DOHH2 (cell line): Measurements from ENCODE around the gene SCAMP5.

Experiments used
- H3F3A ChIP-seq: fragments of 200-600 bp; sonication (generic), shearing (Covaris generic); 2 replicates; pipeline ENCODE4 v1.6.0; 2016; ENCODE audit warnings: antibody characterized with exemption, mild to moderate bottlenecking; ENCODE audit not compliant: control insufficient read depth, insufficient read depth
- H3K27ac ChIP-seq: fragments of 200-600 bp; sonication (generic); 2 replicates; pipeline ENCODE4 v1.5.1; 2014; ENCODE audit warnings: low read depth, mild to moderate bottlenecking, low read length, moderate library complexity
- H3K27me3 ChIP-seq: fragments of 200-600 bp; sonication (generic); 2 replicates; pipeline ENCODE4 v1.6.1; 2014; ENCODE audit warnings: mild to moderate bottlenecking, low read length, mixed read lengths; ENCODE audit not compliant: control insufficient read depth
- H3K36me3 ChIP-seq: fragments of 200-600 bp; sonication (generic); 2 replicates; pipeline ENCODE4 v1.6.1; 2014; ENCODE audit warnings: mild to moderate bottlenecking, low read length, moderate library complexity, mixed read lengths; ENCODE audit not compliant: control insufficient read depth
- H3K4me1 ChIP-seq: fragments of 200-600 bp; sonication (generic); 2 replicates; pipeline ENCODE4 v1.6.1; 2014; ENCODE audit warnings: mild to moderate bottlenecking, low read length, mixed read lengths; ENCODE audit not compliant: control insufficient read depth
- H3K4me2 ChIP-seq: fragments of 200-600 bp; sonication (generic); 2 replicates; pipeline ENCODE4 v1.6.0; 2014; ENCODE audit warnings: mild to moderate bottlenecking, low read length, moderate library complexity
- H3K4me3 ChIP-seq: fragments of 200-600 bp; sonication (generic); 2 replicates; pipeline ENCODE4 v1.5.1; 2014; ENCODE audit warnings: mild to moderate bottlenecking, low read length, mixed read lengths
- H3K79me2 ChIP-seq: fragments of 200-600 bp; sonication (generic); 2 replicates; pipeline ENCODE4 v1.6.1; 2014; ENCODE audit warnings: mild to moderate bottlenecking, low read length, mixed read lengths; ENCODE audit not compliant: control insufficient read depth
- H3K9me2 ChIP-seq: fragments of 200-600 bp; sonication (generic); replicated peaks from 2 replicates; pipeline ENCODE4 v1.6.1; 2014; ENCODE audit warnings: mild to moderate bottlenecking, low read length, mixed read lengths; ENCODE audit not compliant: control insufficient read depth
- H3K9me3 ChIP-seq: fragments of 200-600 bp; sonication (generic); 2 replicates; pipeline ENCODE4 v1.6.1; 2014; ENCODE audit warnings: antibody characterized with exemption, low read length, mixed read lengths; ENCODE audit not compliant: control insufficient read depth, insufficient read depth
- H4K20me1 ChIP-seq: fragments of 200-600 bp; sonication (generic); 2 replicates; pipeline ENCODE4 v1.6.0; 2014; ENCODE audit warnings: low read depth, mild to moderate bottlenecking, antibody characterized with exemption, low read length, moderate library complexity; ENCODE audit not compliant: control insufficient read depth, insufficient read depth
- CTCF ChIP-seq: fragments of 200-600 bp; sonication (generic); IDR thresholded peaks from one replicate; pipeline ENCODE4 v1.5.1; 2014; ENCODE audit warnings: antibody characterized with exemption, mild to moderate bottlenecking, low read depth, low read length; ENCODE audit not compliant: poor library complexity, severe bottlenecking
- EZH2phosphoT487 ChIP-seq: fragments of 200-600 bp; sonication (generic); IDR thresholded peaks from 2 replicates; pipeline ENCODE4 v1.6.1; 2017; ENCODE audit warnings: borderline replicate concordance, mild to moderate bottlenecking, antibody characterized with exemption, low read length, moderate library complexity, mixed read lengths

Gene SCAMP5

DNA sequence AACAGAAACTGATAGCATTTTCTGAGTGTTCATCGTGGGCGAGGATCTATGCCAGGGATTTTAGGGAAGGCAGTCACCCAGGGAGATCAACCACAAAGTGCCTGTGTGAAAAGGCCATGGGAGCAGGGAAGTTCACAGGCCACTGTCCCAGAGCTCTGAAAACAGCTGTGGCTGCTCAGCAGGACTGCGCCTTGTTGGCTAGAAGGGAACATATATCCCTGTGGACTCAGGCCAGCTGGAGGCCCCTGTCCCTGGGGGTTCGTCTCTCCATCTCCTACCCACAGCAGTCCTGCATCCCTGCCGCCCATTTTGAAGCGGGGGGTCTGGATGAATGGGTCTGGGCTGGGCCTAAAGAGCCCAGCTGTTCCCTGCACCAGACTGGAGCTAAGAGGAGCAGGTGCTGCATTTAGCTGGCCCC, 55.8 kb downstream of the SCAMP5 start:
- Histone ChIP-seq H3K4me1 (peaks cover 17% of the 10 kb centered on the region), H3K4me3 (no peak overlapping the region), H3F3A (no peaks in the 10 kb centered on the region; the same call in 1 of the 2 replicates), H3K9me2 (no peaks in the 10 kb centered on the region), H3K79me2 (peaks cover 7% of the 10 kb centered on the region), H3K9me3 (no peaks in the 10 kb centered on the region), H4K20me1 (peaks cover 17% of the 10 kb centered on the region; the same call in 1 of the 2 replicates), H3K4me2 (no peak overlapping the region), H3K36me3 (peaks cover 20% of the 10 kb centered on the region), H3K27me3 (no peaks in the 10 kb centered on the region), H3K27ac (no peak overlapping the region)
- no peak for TF ChIP-seq EZH2phosphoT487
- TF ChIP-seq CTCF = no peak

GRCh38 chr15:75051711-75052110, 56.3 kb downstream of the SCAMP5 start:
- Histone ChIP-seq H3K4me3 (no peak overlapping the region), H3K9me3 (no peaks in the 10 kb centered on the region), H4K20me1 (peaks cover 14% of the 10 kb centered on the region; the same call in 1 of the 2 replicates), H3K36me3 (peaks cover 20% of the 10 kb centered on the region), H3K4me1 (peaks cover 12% of the 10 kb centered on the region), H3K79me2 (peaks cover 7% of the 10 kb centered on the region), H3K27ac (no peak overlapping the region), H3K4me2 (no peak overlapping the region), H3F3A (no peaks in the 10 kb centered on the region; the same call in 1 of the 2 replicates), H3K27me3 (no peaks in the 10 kb centered on the region), H3K9me2 (no peaks in the 10 kb centered on the region)
- no peak for TF ChIP-seq CTCF
- no peak for TF ChIP-seq EZH2phosphoT487

GRCh38 chr15:75052972-75053747, 57.8 kb downstream of the SCAMP5 start:
- H3K9me3 ChIP-seq = no peaks in the 10 kb centered on the region
- H3K4me2 ChIP-seq = no peak overlapping the region
- TF ChIP-seq CTCF (no peak), EZH2phosphoT487 (no peak)
- peaks cover 10% of the 10 kb centered on the region for H3K36me3 ChIP-seq
- H4K20me1 ChIP-seq = peaks cover 2% of the 10 kb centered on the region; the same call in 1 of the 2 replicates
- H3K4me1 ChIP-seq = no peaks in the 10 kb centered on the region
- no peaks in the 10 kb centered on the region for H3F3A ChIP-seq
- H3K27me3 ChIP-seq = no peaks in the 10 kb centered on the region
- no peak overlapping the region for H3K27ac ChIP-seq
- no peaks in the 10 kb centered on the region; the same call in 1 of the 2 replicates for H3K79me2 ChIP-seq
- H3K4me3 ChIP-seq = no peak overlapping the region
- no peaks in the 10 kb centered on the region for H3K9me2 ChIP-seq
